ENCODE results near the gene SPANXA2.

DNA sequence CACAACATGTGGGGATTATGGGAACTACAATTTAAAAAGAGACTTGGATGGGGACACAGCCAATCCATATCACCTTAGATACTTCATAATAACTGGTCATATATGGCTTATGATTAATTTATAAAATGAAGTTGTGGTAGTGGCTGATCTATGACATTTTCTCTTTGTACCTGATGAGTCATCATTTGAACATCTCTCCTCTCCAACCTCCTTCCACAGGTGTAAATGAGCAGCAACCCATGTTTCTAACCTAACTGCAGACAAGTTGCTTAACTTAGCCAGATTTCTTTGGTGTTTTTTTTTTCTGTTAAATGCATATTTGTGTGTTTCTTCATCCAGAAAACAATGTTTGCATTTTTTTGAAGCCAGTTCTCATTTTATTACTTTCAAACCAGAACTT is 42.6 kb downstream of the SPANXA2 start:
- no peak for TF ChIP-seq POLR2AphosphoS5 (IDR thresholded peaks at IDR 0.05)
- TF ChIP-seq, protein P1, sequence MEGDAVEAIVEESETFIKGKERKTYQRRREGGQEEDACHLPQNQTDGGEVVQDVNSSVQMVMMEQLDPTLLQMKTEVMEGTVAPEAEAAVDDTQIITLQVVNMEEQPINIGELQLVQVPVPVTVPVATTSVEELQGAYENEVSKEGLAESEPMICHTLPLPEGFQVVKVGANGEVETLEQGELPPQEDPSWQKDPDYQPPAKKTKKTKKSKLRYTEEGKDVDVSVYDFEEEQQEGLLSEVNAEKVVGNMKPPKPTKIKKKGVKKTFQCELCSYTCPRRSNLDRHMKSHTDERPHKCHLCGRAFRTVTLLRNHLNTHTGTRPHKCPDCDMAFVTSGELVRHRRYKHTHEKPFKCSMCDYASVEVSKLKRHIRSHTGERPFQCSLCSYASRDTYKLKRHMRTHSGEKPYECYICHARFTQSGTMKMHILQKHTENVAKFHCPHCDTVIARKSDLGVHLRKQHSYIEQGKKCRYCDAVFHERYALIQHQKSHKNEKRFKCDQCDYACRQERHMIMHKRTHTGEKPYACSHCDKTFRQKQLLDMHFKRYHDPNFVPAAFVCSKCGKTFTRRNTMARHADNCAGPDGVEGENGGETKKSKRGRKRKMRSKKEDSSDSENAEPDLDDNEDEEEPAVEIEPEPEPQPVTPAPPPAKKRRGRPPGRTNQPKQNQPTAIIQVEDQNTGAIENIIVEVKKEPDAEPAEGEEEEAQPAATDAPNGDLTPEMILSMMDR (IDR thresholded peaks at IDR 0.05) = no peak

Data from gastroesophageal sphincter (tissue), 3 donors.